ENCODE data around the gene ARID1A. TPM values are rescaled to one million over a fixed set of nuclear protein-coding genes. Genes with fewer than 3 reads are reported as not detected.

Gene ARID1A
- total and polyA plus RNA-seq, 2 donors from 2014 or later: 9.9 to 71.7 TPM

DNA sequence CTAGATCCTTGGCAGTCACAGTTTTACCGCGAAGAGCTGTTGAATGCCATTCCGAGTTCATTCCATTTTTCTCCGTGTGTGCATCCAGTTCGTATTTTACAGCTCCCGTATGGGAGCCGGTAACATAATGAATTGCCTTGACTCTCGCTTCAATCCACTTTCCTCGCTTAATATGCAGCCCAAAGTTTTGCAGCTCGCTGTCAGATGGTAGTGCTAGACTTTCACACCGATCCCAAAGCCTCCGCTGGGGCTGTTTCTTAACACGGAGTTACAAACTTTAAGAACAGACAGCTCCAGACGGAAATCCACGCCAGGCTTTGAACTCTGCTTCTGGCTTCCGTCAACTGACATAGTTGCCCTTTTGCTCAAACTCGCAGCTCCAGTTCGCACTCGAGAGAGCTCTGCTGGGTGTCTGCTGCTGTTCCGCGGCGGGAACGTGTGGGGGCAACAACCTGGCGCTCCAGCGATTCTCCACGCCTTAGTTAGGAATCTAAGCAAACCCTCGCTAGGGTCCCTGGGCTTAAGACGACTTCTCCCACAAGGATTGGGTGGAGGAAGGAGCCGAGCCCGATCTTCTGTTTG lies 3.5 kb upstream of the ARID1A start:
- no peaks in the 10 kb centered on the region for H3K9me3 ChIP-seq (ENCODE audit: control insufficient read depth in 2 of 3, insufficient read depth in 1 of 3, low read length in 3 of 3)
- intact Hi-C loops (cut with DNase I): no loop called here
- TF ChIP-seq, protein P1, sequence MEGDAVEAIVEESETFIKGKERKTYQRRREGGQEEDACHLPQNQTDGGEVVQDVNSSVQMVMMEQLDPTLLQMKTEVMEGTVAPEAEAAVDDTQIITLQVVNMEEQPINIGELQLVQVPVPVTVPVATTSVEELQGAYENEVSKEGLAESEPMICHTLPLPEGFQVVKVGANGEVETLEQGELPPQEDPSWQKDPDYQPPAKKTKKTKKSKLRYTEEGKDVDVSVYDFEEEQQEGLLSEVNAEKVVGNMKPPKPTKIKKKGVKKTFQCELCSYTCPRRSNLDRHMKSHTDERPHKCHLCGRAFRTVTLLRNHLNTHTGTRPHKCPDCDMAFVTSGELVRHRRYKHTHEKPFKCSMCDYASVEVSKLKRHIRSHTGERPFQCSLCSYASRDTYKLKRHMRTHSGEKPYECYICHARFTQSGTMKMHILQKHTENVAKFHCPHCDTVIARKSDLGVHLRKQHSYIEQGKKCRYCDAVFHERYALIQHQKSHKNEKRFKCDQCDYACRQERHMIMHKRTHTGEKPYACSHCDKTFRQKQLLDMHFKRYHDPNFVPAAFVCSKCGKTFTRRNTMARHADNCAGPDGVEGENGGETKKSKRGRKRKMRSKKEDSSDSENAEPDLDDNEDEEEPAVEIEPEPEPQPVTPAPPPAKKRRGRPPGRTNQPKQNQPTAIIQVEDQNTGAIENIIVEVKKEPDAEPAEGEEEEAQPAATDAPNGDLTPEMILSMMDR (IDR thresholded peaks at IDR 0.05; ENCODE audit: borderline replicate concordance, extremely low read depth, insufficient read depth): peak; percentile 22
- DNase-seq: peak; percentile 92 to 98 (median 94)
- no peak for FAIRE-seq
- H3K36me3 ChIP-seq (ENCODE audit: control insufficient read depth in 2 of 3, insufficient read depth in 3 of 3, low read length in 3 of 3): no peaks in the 10 kb centered on the region
- peak overlapping the region; percentile 94 to 97 for H3K27ac ChIP-seq (ENCODE audit: low read depth in 2 of 2, low read length in 2 of 2)
- H3K9ac ChIP-seq (ENCODE audit: low read length in 3 of 3): peak overlapping the region; percentile 24 to 92 (median 40)
- no peaks in the 10 kb centered on the region for H3K27me3 ChIP-seq (ENCODE audit: control insufficient read depth, insufficient read depth, low read length)
- peaks cover 0 to 22% (median 22%) of the 10 kb centered on the region in 3 donors for H3K4me1 ChIP-seq (ENCODE audit: control insufficient read depth in 2 of 3, insufficient read depth in 2 of 3, low read depth in 1 of 3, low read length in 3 of 3)
- peak overlapping the region; percentile 65 to 92 (median 74) for H3K4me3 ChIP-seq (ENCODE audit: low read length in 3 of 3)

DNA sequence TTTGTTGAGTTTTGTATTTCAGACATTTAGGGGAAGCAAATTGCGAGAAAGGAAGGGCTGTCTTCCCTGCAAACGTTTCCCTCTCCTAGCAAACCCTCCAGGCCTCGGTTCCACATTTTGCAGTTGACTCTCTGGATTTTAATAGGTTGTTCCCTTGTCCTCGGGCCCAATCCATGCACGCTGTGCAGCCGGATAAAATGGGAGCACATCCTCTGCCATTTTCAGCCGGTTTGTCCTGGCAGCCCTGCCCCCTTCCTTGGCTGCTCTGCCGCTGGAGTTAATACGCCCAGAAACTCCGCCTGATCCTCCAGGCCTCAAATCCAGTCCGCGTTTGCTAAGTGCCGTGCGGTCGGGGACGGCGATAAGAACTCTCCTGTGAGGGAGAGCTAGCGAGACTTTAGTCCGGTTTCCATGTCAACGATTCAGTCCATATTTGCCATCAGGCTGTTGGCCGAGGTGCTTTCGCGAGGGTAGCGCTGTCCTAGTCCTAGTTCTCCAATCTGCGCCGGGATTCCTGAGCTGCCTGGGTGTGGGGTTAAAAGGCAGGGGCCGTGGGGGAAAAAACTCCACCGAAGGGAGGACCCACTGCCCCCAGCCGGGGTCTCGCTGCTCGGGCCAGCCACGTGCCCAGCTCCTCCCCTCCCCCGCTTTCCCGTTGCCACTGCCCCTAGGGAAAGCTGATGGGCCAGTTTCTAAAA lies 2.9 kb upstream of the ARID1A start:
- Histone ChIP-seq H3K27me3 (ENCODE audit: control insufficient read depth, insufficient read depth, low read length) (no peaks in the 10 kb centered on the region), H3K9me3 (ENCODE audit: control insufficient read depth in 2 of 3, insufficient read depth in 1 of 3, low read length in 3 of 3) (no peaks in the 10 kb centered on the region), H3K4me1 (ENCODE audit: control insufficient read depth in 2 of 3, insufficient read depth in 2 of 3, low read depth in 1 of 3, low read length in 3 of 3) (peaks cover 0 to 22% (median 22%) of the 10 kb centered on the region in 3 donors), H3K27ac (ENCODE audit: low read depth in 2 of 2, low read length in 2 of 2) (peak overlapping the region; percentile 94 to 97), H3K4me3 (ENCODE audit: low read length in 3 of 3) (peak overlapping the region; percentile 65 to 92 (median 74)), H3K9ac (ENCODE audit: low read length in 3 of 3) (peak overlapping the region; percentile 40 to 92 (median 60)), H3K36me3 (ENCODE audit: control insufficient read depth in 2 of 3, insufficient read depth in 3 of 3, low read length in 3 of 3) (no peaks in the 10 kb centered on the region)
- DNase-seq (peak; percentile 96 to 99 (median 97)), FAIRE-seq (no peak)
- TF ChIP-seq, protein P1 (IDR thresholded peaks at IDR 0.05; ENCODE audit: borderline replicate concordance, extremely low read depth, insufficient read depth): no peak
- intact Hi-C loops (cut with DNase I): no loop called here

DNA sequence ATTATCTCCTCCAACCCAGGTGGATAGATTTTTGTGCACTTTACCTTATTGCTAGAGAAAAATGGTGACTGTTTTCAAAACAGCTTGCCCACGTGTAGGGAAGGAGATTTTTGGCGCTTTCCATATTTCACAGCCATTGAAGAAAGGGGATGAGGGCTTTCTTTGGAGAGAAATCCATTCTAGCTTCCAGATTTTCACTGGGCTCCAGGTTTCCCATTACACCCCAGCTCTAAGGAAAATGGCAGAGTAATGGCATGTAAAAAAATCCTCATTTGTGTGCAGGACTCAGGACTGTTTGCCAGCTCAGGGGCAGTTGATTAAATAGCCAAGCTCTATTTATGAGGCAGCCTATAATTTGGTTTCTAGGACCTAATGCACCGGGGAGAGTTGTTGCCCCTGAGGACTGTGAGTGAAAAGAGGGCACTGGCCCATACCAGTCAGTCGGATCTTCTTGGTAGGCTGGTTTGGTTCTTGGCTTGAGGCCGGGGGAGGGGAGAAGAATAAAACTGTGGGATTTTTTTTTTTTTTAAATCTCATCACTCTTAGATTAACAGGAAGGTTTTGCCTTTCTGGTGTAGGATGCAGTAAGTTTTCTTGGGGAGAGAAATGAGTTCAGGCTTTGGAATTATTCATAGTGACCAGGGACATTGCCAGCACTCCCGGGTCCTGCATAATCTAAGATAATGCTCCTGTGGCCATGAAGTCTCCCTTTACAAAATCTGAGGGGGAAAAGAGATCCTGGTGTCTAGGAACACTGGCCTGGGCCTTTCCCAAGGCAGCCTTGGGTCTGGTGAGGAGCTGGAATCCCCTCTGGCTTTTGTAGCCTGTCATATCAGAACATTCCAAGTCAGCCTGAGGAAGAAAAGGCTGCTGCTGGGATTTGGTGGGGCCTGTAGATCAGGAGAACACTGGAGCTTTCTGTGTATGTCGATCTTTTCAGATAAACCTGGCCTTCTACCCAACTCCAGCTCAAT lies 1.9 kb upstream of the ARID1A start:
- no peaks in the 10 kb centered on the region for H3K36me3 ChIP-seq (ENCODE audit: control insufficient read depth in 2 of 3, insufficient read depth in 3 of 3, low read length in 3 of 3)
- intact Hi-C loops (cut with DNase I): no loop called here
- peak overlapping the region; percentile 94 to 97 for H3K27ac ChIP-seq (ENCODE audit: low read depth in 2 of 2, low read length in 2 of 2)
- TF ChIP-seq, protein P1 (IDR thresholded peaks at IDR 0.05; ENCODE audit: borderline replicate concordance, extremely low read depth, insufficient read depth): no peak
- peak overlapping the region; percentile 65 to 92 (median 74) for H3K4me3 ChIP-seq (ENCODE audit: low read length in 3 of 3)
- H3K4me1 ChIP-seq (ENCODE audit: control insufficient read depth in 2 of 3, insufficient read depth in 2 of 3, low read depth in 1 of 3, low read length in 3 of 3): peaks cover 0 to 27% (median 25%) of the 10 kb centered on the region in 3 donors
- FAIRE-seq (no peak), DNase-seq (peak in 2 of 5 donors; percentile 50 to 54)
- H3K9me3 ChIP-seq (ENCODE audit: control insufficient read depth in 2 of 3, insufficient read depth in 1 of 3, low read length in 3 of 3): no peaks in the 10 kb centered on the region
- H3K9ac ChIP-seq (ENCODE audit: low read length in 3 of 3): peak overlapping the region in 2 of 3 donors; percentile 60 to 92
- no peaks in the 10 kb centered on the region for H3K27me3 ChIP-seq (ENCODE audit: control insufficient read depth, insufficient read depth, low read length)
